PC-9 (cell line): ENCODE results near the gene RFWD3. TPM values are rescaled to one million over a fixed set of nuclear protein-coding genes. Genes with fewer than 3 reads are reported as not detected.

Experiments used
- BruUV-seq: library from RNA; stranded (reverse); fragments of 400-500 nt; replicated peaks from 2 replicates; lab custom pipeline; 2021; lab: Mats Ljungman, UMichigan
- CTCF ChIA-PET: fragments of 300-600 bp; sonication (Branson Sonifier 250); formaldehyde crosslinking; loops from one replicate; lab custom pipeline; 2022; ENCODE audit warnings: antibody characterized with exemption; lab: Charles Lee
- POLR2A ChIA-PET: fragments of 300-600 bp; sonication (Branson Sonifier 250); formaldehyde crosslinking; loops from one replicate; lab custom pipeline; 2022; ENCODE audit warnings: antibody characterized with exemption; ENCODE audit not compliant: unreplicated experiment; lab: Charles Lee
- DNase-seq, 2 experiments: peaks; one replicate each; pipeline versions ENCODE4 v3.0.0 to v3.0.0-alpha.2; 2015 to 2022; ENCODE audit warnings: mixed read lengths in 1 of 2
- H2AFZ ChIP-seq: fragments of 200-600 bp; sonication (generic); 2 replicates; pipeline ENCODE4 v1.8.1; 2017; ENCODE audit warnings: antibody characterized with exemption
- H3F3A ChIP-seq: fragments of 200-600 bp; sonication (generic); 2 replicates; pipeline ENCODE4 v1.8.1; 2017; ENCODE audit warnings: antibody characterized with exemption, mild to moderate bottlenecking, low read depth; ENCODE audit not compliant: insufficient read depth
- H3K27ac ChIP-seq: fragments of 200-600 bp; sonication (generic); 2 replicates; pipeline ENCODE4 v1.6.1; 2016; ENCODE audit warnings: mixed run types
- H3K27me3 ChIP-seq: fragments of 200-600 bp; sonication (generic); 2 replicates; pipeline ENCODE4 v1.6.1; 2016; ENCODE audit warnings: low read depth, mixed run types; ENCODE audit not compliant: insufficient read depth
- H3K36me3 ChIP-seq: fragments of 200-600 bp; sonication (generic); 2 replicates; pipeline ENCODE4 v1.6.1; 2016; ENCODE audit warnings: low read depth, mixed run types
- H3K4me1 ChIP-seq: fragments of 200-600 bp; sonication (generic); replicated peaks from 2 replicates; pipeline ENCODE4 v1.6.1; 2016; ENCODE audit warnings: mixed run types; ENCODE audit not compliant: insufficient read depth
- H3K4me2 ChIP-seq: fragments of 200-600 bp; sonication (generic); 2 replicates; pipeline ENCODE4 v1.6.1; 2017; ENCODE audit warnings: mixed run types
- H3K4me3 ChIP-seq: fragments of 200-600 bp; sonication (generic); 2 replicates; pipeline ENCODE4 v1.6.1; 2016; ENCODE audit warnings: mixed run types
- H3K79me2 ChIP-seq: fragments of 200-600 bp; sonication (generic); 2 replicates; pipeline ENCODE4 v1.6.1; 2017; ENCODE audit warnings: low read depth, mixed run types
- H3K9me2 ChIP-seq: fragments of 200-600 bp; sonication (generic); 2 replicates; pipeline ENCODE4 v1.8.1; 2017; ENCODE audit warnings: mild to moderate bottlenecking; ENCODE audit not compliant: insufficient read depth
- H3K9me3 ChIP-seq: fragments of 200-600 bp; sonication (generic); 2 replicates; pipeline ENCODE4 v1.8.1; 2016; ENCODE audit warnings: low read depth; ENCODE audit not compliant: insufficient read depth
- H4K20me1 ChIP-seq: fragments of 200-600 bp; sonication (generic); 2 replicates; pipeline ENCODE4 v1.8.1; 2017; ENCODE audit not compliant: insufficient read depth
- EZH2 ChIP-seq: fragments of 200-600 bp; sonication (generic); IDR thresholded peaks from 2 replicates; pipeline ENCODE4 v1.8.0; 2017; ENCODE audit warnings: antibody characterized with exemption, low read depth
- intact Hi-C: fragments of 100-400 bp; cut with micrococcal nuclease; formaldehyde crosslinking; loops from one replicate; pipeline ENCODE4 v1.10.0; 2022; ENCODE audit not compliant: unreplicated experiment
- total RNA-seq: library from RNA; stranded (reverse); gene quantifications from 2 replicates; pipeline ENCODE4 v1.2.3, GENCODE V29; 2021
- TF ChIP-seq, protein P1 (sequence below): fragments of 200-600 bp; sonication (generic); conservative IDR thresholded peaks from 2 replicates; pipeline ENCODE4 v1.6.1; 2017; ENCODE audit warnings: mixed run types, antibody characterized with exemption, mild to moderate bottlenecking, moderate library complexity

Gene RFWD3
- total RNA-seq, 1 experiment from 2014 or later: 49.5 TPM

- DNase-seq: no peak
- H3K9me3 ChIP-seq: no peaks in the 10 kb centered on the region
- H3K27ac ChIP-seq: peak overlapping the region; percentile 14; the same call in 1 of the 2 replicates
- H3K4me2 ChIP-seq: no peak overlapping the region
- intact Hi-C loops: no loop called here
- POLR2A ChIA-PET: no interaction called here
- no TSS peak for BruUV-seq
- TF ChIP-seq, protein P1, sequence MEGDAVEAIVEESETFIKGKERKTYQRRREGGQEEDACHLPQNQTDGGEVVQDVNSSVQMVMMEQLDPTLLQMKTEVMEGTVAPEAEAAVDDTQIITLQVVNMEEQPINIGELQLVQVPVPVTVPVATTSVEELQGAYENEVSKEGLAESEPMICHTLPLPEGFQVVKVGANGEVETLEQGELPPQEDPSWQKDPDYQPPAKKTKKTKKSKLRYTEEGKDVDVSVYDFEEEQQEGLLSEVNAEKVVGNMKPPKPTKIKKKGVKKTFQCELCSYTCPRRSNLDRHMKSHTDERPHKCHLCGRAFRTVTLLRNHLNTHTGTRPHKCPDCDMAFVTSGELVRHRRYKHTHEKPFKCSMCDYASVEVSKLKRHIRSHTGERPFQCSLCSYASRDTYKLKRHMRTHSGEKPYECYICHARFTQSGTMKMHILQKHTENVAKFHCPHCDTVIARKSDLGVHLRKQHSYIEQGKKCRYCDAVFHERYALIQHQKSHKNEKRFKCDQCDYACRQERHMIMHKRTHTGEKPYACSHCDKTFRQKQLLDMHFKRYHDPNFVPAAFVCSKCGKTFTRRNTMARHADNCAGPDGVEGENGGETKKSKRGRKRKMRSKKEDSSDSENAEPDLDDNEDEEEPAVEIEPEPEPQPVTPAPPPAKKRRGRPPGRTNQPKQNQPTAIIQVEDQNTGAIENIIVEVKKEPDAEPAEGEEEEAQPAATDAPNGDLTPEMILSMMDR: no peak
- TF ChIP-seq EZH2: no peak
- CTCF ChIA-PET: no interaction called here
- peaks cover 8% of the 10 kb centered on the region for H3K4me1 ChIP-seq
- H3K4me3 ChIP-seq: no peak overlapping the region
- peaks cover 3% of the 10 kb centered on the region for H3F3A ChIP-seq
- no peaks in the 10 kb centered on the region for H3K9me2 ChIP-seq
- peaks cover 92% of the 10 kb centered on the region for H3K79me2 ChIP-seq
- no peaks in the 10 kb centered on the region for H3K36me3 ChIP-seq
- no peak overlapping the region for H2AFZ ChIP-seq
- no peaks in the 10 kb centered on the region for H3K27me3 ChIP-seq
- H4K20me1 ChIP-seq: no peaks in the 10 kb centered on the region; the same call in 1 of the 2 replicates
Observed at GRCh38 chr16:74583926-74584666, 82.6 kb downstream of the RFWD3 start.

GRCh38 chr16:74582970-74583369 lies 83.7 kb downstream of the RFWD3 start:
- H3K4me3 ChIP-seq: no peak overlapping the region
- DNase-seq: no peak
- POLR2A ChIA-PET: interaction anchor here (0.7 kb wide), 1 partner anchor 238 kb away, joined by 7 read pairs; no protein-coding TSS in a partner anchor
- H3F3A ChIP-seq: peaks cover 13% of the 10 kb centered on the region
- CTCF ChIA-PET: no interaction called here
- no peaks in the 10 kb centered on the region for H3K36me3 ChIP-seq
- TF ChIP-seq, protein P1: no peak
- no peak for TF ChIP-seq EZH2
- no peaks in the 10 kb centered on the region for H3K9me2 ChIP-seq
- no TSS peak for BruUV-seq
- H3K27me3 ChIP-seq: no peaks in the 10 kb centered on the region
- no peak overlapping the region for H2AFZ ChIP-seq
- peaks cover 88% of the 10 kb centered on the region for H3K79me2 ChIP-seq
- H3K9me3 ChIP-seq: no peaks in the 10 kb centered on the region
- no peak overlapping the region for H3K27ac ChIP-seq
- intact Hi-C loops: no loop called here
- H4K20me1 ChIP-seq: no peaks in the 10 kb centered on the region
- H3K4me2 ChIP-seq: no peak overlapping the region
- H3K4me1 ChIP-seq: peaks cover 19% of the 10 kb centered on the region

- Histone ChIP-seq H3K79me2 (peaks cover 87% of the 10 kb centered on the region), H3K4me1 (peaks cover 25% of the 10 kb centered on the region), H3K27me3 (no peaks in the 10 kb centered on the region), H3K4me2 (no peak overlapping the region), H3K9me3 (no peaks in the 10 kb centered on the region), H2AFZ (no peak overlapping the region), H3F3A (peaks cover 13% of the 10 kb centered on the region), H3K9me2 (no peaks in the 10 kb centered on the region), H3K36me3 (no peaks in the 10 kb centered on the region), H3K4me3 (no peak overlapping the region), H4K20me1 (no peaks in the 10 kb centered on the region), H3K27ac (no peak overlapping the region)
- POLR2A ChIA-PET: no interaction called here
- CTCF ChIA-PET: no interaction called here
- TF ChIP-seq, protein P1: no peak
- no peak for TF ChIP-seq EZH2
- intact Hi-C loops: no loop called here
- no TSS peak for BruUV-seq
- no peak for DNase-seq
Observed at GRCh38 chr16:74580833-74581232, 85.8 kb downstream of the RFWD3 start.
